Bronchial epithelial cell (primary cell): ENCODE measurements around the gene NOS3. TPM values are rescaled to one million over a fixed set of nuclear protein-coding genes. Genes with fewer than 3 reads are reported as not detected.

Experiments used
- DNase-seq: peaks from one replicate; pipeline ENCODE4 v3.0.0-alpha.2; 2010; ENCODE audit warnings: low read depth
- FAIRE-seq: peaks from 2 replicates; lab custom pipeline; 2011; peaks lifted over from hg19 to GRCh38; lab: Jason Lieb, UNC
- H3K27me3 ChIP-seq: 2 replicates; pipeline ENCODE4 v1.5.1; 2011; ENCODE audit warnings: low read length; ENCODE audit not compliant: control insufficient read depth, insufficient read depth
- H3K36me3 ChIP-seq: 2 replicates; pipeline ENCODE4 v1.5.1; 2011; ENCODE audit warnings: low read length; ENCODE audit not compliant: control insufficient read depth, insufficient read depth
- H3K4me3 ChIP-seq: 2 replicates; pipeline ENCODE4 v1.5.1; 2011; ENCODE audit warnings: mild to moderate bottlenecking, low read depth, low read length, control low read depth
- CTCF ChIP-seq: IDR thresholded peaks from 2 replicates; pipeline ENCODE4 v1.5.1; 2011; ENCODE audit warnings: mild to moderate bottlenecking, moderate library complexity, low read length, control low read depth, inconsistent platforms; ENCODE audit not compliant: insufficient read depth, severe bottlenecking
- total RNA-seq: library from RNA; depleted of rRNA; stranded (reverse); fragments of >200 nt; gene quantifications from 2 replicates; pipeline ENCODE4 v1.2.1, GENCODE V29; 2014

NOS3 gene
- total RNA-seq, 1 donor from 2014 or later, result under 0.01 TPM

GRCh38 chr7:151057989-151058780 is 67.4 kb downstream of the NOS3 start:
- Histone ChIP-seq H3K4me3 (peak overlapping the region; percentile 48), H3K36me3 (peaks cover 2% of the 10 kb centered on the region), H3K27me3 (no peaks in the 10 kb centered on the region)
- FAIRE-seq, result no peak
- TF ChIP-seq CTCF, result no peak
- DNase-seq, result peak; percentile 99

DNA sequence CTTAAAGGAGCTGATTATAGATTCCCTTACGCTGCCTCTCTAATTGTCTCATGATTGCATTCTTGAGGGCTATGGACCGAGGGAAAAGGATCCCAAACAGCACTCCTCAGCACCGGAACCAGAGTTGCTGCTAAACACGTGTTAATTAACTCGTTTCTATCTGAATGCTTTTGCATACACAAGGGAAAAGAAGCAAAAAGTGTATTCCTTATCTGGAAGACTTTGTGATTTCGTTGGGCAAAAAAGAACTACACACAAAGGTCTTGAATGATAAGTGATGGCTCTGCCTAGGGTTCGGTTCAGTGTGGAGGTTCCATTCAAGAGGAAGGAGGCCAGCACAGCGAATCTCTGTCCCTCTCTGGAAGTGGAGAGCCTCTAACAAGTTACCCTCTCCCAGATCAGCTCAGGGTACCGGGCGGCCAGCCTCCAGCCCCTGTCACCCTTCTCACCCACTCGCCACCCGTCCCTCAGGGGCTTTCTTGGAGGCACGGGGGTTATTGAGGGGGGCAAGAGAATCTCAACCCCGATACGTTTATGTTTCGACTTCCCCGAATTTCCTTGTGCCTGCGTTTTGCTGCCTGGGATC is 68.1 kb downstream of the NOS3 start:
- FAIRE-seq (no peak), DNase-seq (no peak)
- TF ChIP-seq CTCF, result no peak
- peak overlapping the region; percentile 48 for H3K4me3 ChIP-seq
- no peaks in the 10 kb centered on the region for H3K27me3 ChIP-seq
- peaks cover 2% of the 10 kb centered on the region for H3K36me3 ChIP-seq

DNA sequence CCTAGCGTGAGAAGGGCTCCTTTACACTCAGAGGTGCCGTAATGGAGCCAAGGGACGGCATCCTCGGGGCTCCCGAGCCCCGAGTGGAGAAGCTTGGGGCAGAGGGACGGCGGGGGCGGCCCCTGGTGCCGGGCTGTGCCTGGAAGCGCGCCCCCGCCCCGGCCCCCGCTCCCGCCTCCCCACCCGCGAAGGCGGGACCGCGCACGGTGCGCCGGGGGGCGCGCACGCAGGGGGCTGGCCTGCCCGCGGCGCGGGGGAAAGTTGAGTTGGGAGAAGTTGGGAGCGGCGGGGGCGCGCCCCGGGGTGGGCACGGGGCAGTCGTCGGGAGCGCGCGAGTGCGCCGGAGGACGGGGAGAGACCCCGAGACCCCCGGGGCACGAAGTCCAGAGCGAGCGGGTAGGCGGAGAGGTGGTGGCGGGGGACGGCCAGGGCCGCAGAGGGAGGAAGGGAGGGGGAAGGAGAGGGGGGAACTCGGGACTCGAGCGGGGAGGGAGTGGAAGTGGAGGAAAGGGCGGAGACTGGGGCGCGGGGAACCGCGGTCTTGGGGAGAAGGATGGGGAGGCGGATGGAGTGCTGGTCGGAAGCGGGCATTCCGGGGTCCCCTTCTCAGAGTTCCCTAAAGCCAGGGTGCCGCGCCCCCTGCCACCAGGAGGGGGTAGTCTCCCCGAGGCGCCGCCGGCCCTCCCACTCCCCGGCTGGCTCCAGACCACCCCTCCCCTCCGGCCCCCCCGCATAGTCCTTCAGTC is 68.7 kb downstream of the NOS3 start, which contains the start of gene SLC4A2:
TSS of gene SLC4A2 (plus strand) at position 223 of the 746 bp plus-strand sequence. CDS start 2,399 bp downstream, outside the sequence.
- no peak for FAIRE-seq
- TF ChIP-seq CTCF, result peak; percentile 50
- DNase-seq, result no peak
- H3K4me3 ChIP-seq, result peak within 1 kb of the TSS; percentile 48
- peaks cover 4% of the 10 kb centered on the region for H3K36me3 ChIP-seq
- H3K27me3 ChIP-seq, result no peaks in the 10 kb centered on the region

GRCh38 chr7:151060113-151060415 is 69.2 kb downstream of the NOS3 start:
- no peaks in the 10 kb centered on the region for H3K27me3 ChIP-seq
- DNase-seq (no peak), FAIRE-seq (no peak)
- no peak for TF ChIP-seq CTCF
- H3K4me3 ChIP-seq, result peak overlapping the region; percentile 48
- peaks cover 8% of the 10 kb centered on the region for H3K36me3 ChIP-seq

DNA sequence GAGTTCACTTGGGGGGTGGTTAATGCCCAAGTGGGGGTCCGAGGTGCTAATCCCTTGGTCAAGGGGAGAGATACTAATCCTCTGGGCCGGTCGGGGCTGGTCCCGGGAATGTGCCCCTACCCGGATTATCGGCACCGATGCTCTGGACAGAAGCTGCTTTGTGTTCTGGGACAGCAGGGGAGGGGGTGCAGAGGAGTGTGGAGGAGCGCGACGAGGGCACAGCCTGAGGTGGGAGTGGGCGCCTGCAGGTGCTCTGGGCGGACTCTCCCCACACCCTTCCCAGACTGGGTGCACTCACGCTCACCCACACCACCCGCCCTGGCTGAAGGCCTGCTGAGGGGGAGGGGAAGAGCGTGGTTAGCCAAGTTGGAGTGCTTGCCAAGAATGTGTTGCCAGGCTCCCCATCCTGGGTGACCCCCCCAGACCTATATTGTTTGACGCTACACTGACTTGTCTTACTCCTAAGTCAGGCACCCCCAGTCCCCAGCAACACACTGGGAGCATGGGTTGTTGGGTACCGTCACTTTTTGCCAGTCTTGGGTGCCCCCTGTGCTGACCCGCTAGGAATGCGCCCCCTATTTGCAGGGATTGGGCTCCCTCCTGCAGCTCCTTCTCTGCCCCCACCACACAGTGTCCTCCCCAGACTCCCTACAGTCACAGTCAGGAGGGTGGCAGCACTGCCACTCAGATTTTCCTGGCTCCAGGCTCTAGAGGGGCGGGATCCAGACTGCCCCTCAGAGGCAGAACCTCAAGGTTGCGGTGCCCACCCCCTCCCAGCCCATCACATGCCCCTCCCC is 69.8 kb downstream of the NOS3 start:
- H3K27me3 ChIP-seq, result no peaks in the 10 kb centered on the region
- TF ChIP-seq CTCF, result no peak
- no peak for FAIRE-seq
- no peak for DNase-seq
- peak overlapping the region; percentile 48 for H3K4me3 ChIP-seq
- H3K36me3 ChIP-seq, result peaks cover 10% of the 10 kb centered on the region
